ENCODE data around the gene CMSS1.

DNA sequence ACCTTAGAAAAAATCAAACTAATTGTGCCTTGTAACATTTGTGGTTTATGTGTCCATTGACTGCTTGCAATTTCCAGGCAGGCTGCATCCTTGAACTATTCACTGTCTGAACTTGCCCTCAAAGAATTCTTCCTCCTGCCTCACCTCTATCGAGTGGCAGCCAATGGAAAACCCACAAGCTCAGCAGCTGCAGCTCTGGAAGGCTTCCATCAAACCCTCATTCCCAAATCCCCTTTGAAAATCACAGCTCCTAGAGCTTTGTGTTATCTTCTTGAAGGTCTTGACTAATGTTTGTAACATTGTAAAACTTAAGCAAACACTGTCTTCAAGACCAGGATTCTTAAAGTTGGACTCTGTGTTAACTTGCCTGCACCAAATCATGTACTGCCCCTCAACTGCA is 215.5 kb downstream of the CMSS1 start:
- TF ChIP-seq, protein P1, sequence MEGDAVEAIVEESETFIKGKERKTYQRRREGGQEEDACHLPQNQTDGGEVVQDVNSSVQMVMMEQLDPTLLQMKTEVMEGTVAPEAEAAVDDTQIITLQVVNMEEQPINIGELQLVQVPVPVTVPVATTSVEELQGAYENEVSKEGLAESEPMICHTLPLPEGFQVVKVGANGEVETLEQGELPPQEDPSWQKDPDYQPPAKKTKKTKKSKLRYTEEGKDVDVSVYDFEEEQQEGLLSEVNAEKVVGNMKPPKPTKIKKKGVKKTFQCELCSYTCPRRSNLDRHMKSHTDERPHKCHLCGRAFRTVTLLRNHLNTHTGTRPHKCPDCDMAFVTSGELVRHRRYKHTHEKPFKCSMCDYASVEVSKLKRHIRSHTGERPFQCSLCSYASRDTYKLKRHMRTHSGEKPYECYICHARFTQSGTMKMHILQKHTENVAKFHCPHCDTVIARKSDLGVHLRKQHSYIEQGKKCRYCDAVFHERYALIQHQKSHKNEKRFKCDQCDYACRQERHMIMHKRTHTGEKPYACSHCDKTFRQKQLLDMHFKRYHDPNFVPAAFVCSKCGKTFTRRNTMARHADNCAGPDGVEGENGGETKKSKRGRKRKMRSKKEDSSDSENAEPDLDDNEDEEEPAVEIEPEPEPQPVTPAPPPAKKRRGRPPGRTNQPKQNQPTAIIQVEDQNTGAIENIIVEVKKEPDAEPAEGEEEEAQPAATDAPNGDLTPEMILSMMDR (IDR thresholded peaks at IDR 0.05) = no peak
- TF ChIP-seq POLR2A (IDR thresholded peaks at IDR 0.05) = no peak

Data from heart left ventricle (tissue), 13 donors.